ENCODE measurements around the gene MSANTD1.

Gene MSANTD1

GRCh38 chr4:3217266-3217665 lies 31.7 kb upstream of the MSANTD1 start:
- no peak for DNase-seq

GRCh38 chr4:3217771-3218170 lies 31.2 kb upstream of the MSANTD1 start:
- no peak for DNase-seq

- DNase-seq: no peak
Measured at GRCh38 chr4:3218824-3219760, 29.9 kb upstream of the MSANTD1 start.

- DNase-seq: no peak
Measured at GRCh38 chr4:3219761-3220475, 29.0 kb upstream of the MSANTD1 start.

- DNase-seq: no peak
Measured at GRCh38 chr4:3220476-3221183, 28.3 kb upstream of the MSANTD1 start.

- DNase-seq: no peak
Measured at GRCh38 chr4:3221184-3221494, 27.8 kb upstream of the MSANTD1 start.

GRCh38 chr4:3221996-3222395 lies 27.0 kb upstream of the MSANTD1 start:
- no peak for DNase-seq

- DNase-seq: no peak
Measured at GRCh38 chr4:3223346-3223745, 25.6 kb upstream of the MSANTD1 start.

- no peak for DNase-seq
Measured at GRCh38 chr4:3223956-3224748, 24.8 kb upstream of the MSANTD1 start.

GRCh38 chr4:3225071-3225850 lies 23.7 kb upstream of the MSANTD1 start:
- DNase-seq: no peak

- DNase-seq: no peak
Measured at GRCh38 chr4:3225936-3226335, 23.0 kb upstream of the MSANTD1 start.

- no peak for DNase-seq
Measured at GRCh38 chr4:3226467-3226866, 22.5 kb upstream of the MSANTD1 start.

- no peak for DNase-seq
Measured at GRCh38 chr4:3226944-3227343, 22.0 kb upstream of the MSANTD1 start.

- no peak for DNase-seq
Measured at GRCh38 chr4:3227878-3228675, 20.9 kb upstream of the MSANTD1 start.

GRCh38 chr4:3228881-3229280 lies 20.1 kb upstream of the MSANTD1 start:
- DNase-seq: no peak

GRCh38 chr4:3229328-3229727 lies 19.6 kb upstream of the MSANTD1 start:
- no peak for DNase-seq

- DNase-seq: no peak
Measured at GRCh38 chr4:3229964-3230363, 19.0 kb upstream of the MSANTD1 start.

- no peak for DNase-seq
Measured at GRCh38 chr4:3231471-3231870, 17.5 kb upstream of the MSANTD1 start.

- DNase-seq: no peak
Measured at GRCh38 chr4:3232001-3232400, 17.0 kb upstream of the MSANTD1 start.

- DNase-seq: no peak
Measured at GRCh38 chr4:3232871-3233271, 16.1 kb upstream of the MSANTD1 start.

All from femur (tissue), 1 donor.